ENCODE results near the gene MBOAT1.

DNA sequence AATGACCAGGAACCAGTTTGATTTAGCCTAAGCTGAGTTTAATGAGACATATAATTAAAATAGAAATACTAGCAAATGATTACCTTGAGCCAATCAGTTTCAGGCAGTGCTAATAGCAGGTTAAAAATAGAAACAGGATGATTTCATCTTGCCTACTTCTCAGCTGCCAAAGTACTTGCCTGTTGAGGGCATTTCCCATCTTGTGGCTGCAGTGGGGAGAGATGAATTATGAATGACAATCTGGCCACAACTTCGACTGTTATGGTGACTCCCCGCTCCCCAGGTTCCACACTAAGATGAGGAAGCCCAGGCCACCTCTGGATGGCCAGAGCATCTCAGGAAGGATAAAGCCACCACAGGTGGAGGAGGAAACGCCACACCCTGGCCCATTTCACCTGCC lies 31.3 kb downstream of the MBOAT1 start:
- TF ChIP-seq, protein P1, sequence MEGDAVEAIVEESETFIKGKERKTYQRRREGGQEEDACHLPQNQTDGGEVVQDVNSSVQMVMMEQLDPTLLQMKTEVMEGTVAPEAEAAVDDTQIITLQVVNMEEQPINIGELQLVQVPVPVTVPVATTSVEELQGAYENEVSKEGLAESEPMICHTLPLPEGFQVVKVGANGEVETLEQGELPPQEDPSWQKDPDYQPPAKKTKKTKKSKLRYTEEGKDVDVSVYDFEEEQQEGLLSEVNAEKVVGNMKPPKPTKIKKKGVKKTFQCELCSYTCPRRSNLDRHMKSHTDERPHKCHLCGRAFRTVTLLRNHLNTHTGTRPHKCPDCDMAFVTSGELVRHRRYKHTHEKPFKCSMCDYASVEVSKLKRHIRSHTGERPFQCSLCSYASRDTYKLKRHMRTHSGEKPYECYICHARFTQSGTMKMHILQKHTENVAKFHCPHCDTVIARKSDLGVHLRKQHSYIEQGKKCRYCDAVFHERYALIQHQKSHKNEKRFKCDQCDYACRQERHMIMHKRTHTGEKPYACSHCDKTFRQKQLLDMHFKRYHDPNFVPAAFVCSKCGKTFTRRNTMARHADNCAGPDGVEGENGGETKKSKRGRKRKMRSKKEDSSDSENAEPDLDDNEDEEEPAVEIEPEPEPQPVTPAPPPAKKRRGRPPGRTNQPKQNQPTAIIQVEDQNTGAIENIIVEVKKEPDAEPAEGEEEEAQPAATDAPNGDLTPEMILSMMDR (IDR thresholded peaks at IDR 0.05; ENCODE audit: poor library complexity): no peak
- TF ChIP-seq EZH2 (IDR thresholded peaks at IDR 0.05; ENCODE audit: borderline replicate concordance): no peak

All from hepatocyte (in vitro differentiated cells).